GM23248 (cell line): ENCODE measurements around the gene TNIK. TPM values are rescaled to one million over a fixed set of nuclear protein-coding genes. Genes with fewer than 3 reads are reported as not detected.

ENCODE experiments used
- DNase-seq: peaks from one replicate; pipeline ENCODE4 v3.0.0-alpha.2; 2015
- H2AFZ ChIP-seq: fragments of 200-600 bp; sonication (generic); 2 replicates; pipeline ENCODE4 v1.6.1; 2016; ENCODE audit warnings: antibody characterized with exemption
- H3F3A ChIP-seq: fragments of 200-600 bp; sonication (generic); 2 replicates; pipeline ENCODE4 v1.6.1; 2016; ENCODE audit warnings: mild to moderate bottlenecking, antibody characterized with exemption, mixed run types; ENCODE audit not compliant: insufficient read depth
- H3K27ac ChIP-seq: fragments of 200-600 bp; sonication (generic); 2 replicates; pipeline ENCODE4 v1.5.1; 2016; ENCODE audit warnings: mild to moderate bottlenecking
- H3K27me3 ChIP-seq: fragments of 200-600 bp; sonication (generic); replicated peaks from 2 replicates; pipeline ENCODE4 v1.6.1; 2016; ENCODE audit warnings: mild to moderate bottlenecking; ENCODE audit not compliant: insufficient read depth
- H3K36me3 ChIP-seq: fragments of 200-600 bp; sonication (generic); 2 replicates; pipeline ENCODE4 v1.6.1; 2016; ENCODE audit warnings: low read depth, mild to moderate bottlenecking
- H3K4me1 ChIP-seq: fragments of 200-600 bp; sonication (generic); 2 replicates; pipeline ENCODE4 v1.6.1; 2016; ENCODE audit warnings: mild to moderate bottlenecking; ENCODE audit not compliant: insufficient read depth
- H3K4me2 ChIP-seq: fragments of 200-600 bp; sonication (generic); one replicate; pipeline ENCODE4 v1.6.1; 2016; ENCODE audit warnings: mild to moderate bottlenecking; ENCODE audit not compliant: unreplicated experiment
- H3K4me3 ChIP-seq: fragments of 200-600 bp; sonication (generic); 2 replicates; pipeline ENCODE4 v1.5.1; 2016; ENCODE audit warnings: mild to moderate bottlenecking
- H3K79me2 ChIP-seq: fragments of 200-600 bp; sonication (generic); 2 replicates; pipeline ENCODE4 v1.6.1; 2016; ENCODE audit warnings: mild to moderate bottlenecking; ENCODE audit not compliant: insufficient read depth
- H3K9ac ChIP-seq: fragments of 200-600 bp; sonication (generic); 2 replicates; pipeline ENCODE4 v1.6.1; 2016; ENCODE audit warnings: mild to moderate bottlenecking
- H3K9me2 ChIP-seq: fragments of 200-600 bp; sonication (generic); 2 replicates; pipeline ENCODE4 v1.6.1; 2016; ENCODE audit warnings: mixed run types, mild to moderate bottlenecking, moderate library complexity; ENCODE audit not compliant: insufficient read depth
- H3K9me3 ChIP-seq: fragments of 200-600 bp; sonication (generic); one replicate; pipeline ENCODE4 v1.6.1; 2017; ENCODE audit warnings: low read depth
- H4K20me1 ChIP-seq: fragments of 200-600 bp; sonication (generic); 2 replicates; pipeline ENCODE4 v1.6.0; 2016; ENCODE audit not compliant: insufficient read depth
- EZH2 ChIP-seq: fragments of 200-600 bp; sonication (generic); IDR thresholded peaks from 2 replicates; pipeline ENCODE4 v1.6.1; 2018; ENCODE audit warnings: antibody characterized with exemption, mild to moderate bottlenecking; ENCODE audit not compliant: insufficient read depth, poor library complexity, severe bottlenecking
- EZH2phosphoT487 ChIP-seq: fragments of 200-600 bp; sonication (generic); IDR thresholded peaks from 2 replicates; pipeline ENCODE4 v1.6.1; 2018; ENCODE audit warnings: antibody characterized with exemption, moderate library complexity, mild to moderate bottlenecking, low read depth; ENCODE audit not compliant: insufficient read depth
- WGBS, 2 experiments: methylation state at CpG; one replicate each; pipeline ENCODE4 v1.1.6; 2015 to 2017; ENCODE audit warnings: low lambda C conversion rate in 2 of 2, low coverage in 1 of 2; ENCODE audit errors: missing lambda C conversion rate in 2 of 2; 5-methylcytosine and 5-hydroxymethylcytosine counted together
- in situ Hi-C: fragments of 300-500 bp; cut with MboI; formaldehyde crosslinking; loops from 2 replicates; pipeline ENCODE4 v1.15.0; 2020
- polyA plus RNA-seq: library from polyadenylated mRNA; unstranded; fragments of >200 nt; fragmentation: Nextera tagmentation; extraction: Ambion mirVana; gene quantifications from 2 replicates; pipeline ENCODE4 v1.2.1, GENCODE V29; 2016
- total RNA-seq: library from RNA; depleted of rRNA; stranded (reverse); fragments of >200 nt; shearing (Covaris generic); gene quantifications from 2 replicates; pipeline ENCODE4 v1.2.3, GENCODE V29; 2014

Gene TNIK
- total and polyA plus RNA-seq, 2 experiments from 2014 or later, result 0.80 to 2.3 TPM

DNA sequence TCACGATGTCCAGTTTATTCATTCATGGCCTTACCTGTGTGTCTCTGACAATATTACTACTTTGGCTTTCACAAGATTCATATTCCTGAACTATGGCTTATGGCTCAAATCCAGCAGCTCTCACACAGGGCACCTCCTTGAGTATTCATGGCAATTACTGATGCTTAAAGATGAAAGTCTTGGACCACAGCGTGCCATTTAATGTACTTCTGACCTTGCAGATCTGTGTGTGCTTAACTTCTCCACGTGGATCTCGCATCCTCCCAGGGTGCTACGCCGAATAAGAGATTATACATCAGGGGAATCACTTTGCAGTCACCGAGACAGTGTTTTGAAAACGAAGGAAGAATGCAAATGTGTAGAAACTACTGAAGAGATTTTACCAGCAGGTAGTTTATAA lies 147.5 kb downstream of the TNIK start:
- 94 to 95% methylated on average over 8 of the region's 8 CpGs for WGBS, 2 experiments
- in situ Hi-C loops, result no loop called here
- H3K9me2 ChIP-seq, result no peaks in the 10 kb centered on the region
- H3F3A ChIP-seq, result peaks cover 4% of the 10 kb centered on the region; the same call in 1 of the 2 replicates
- H3K79me2 ChIP-seq, result no peaks in the 10 kb centered on the region
- no peak overlapping the region for H3K4me3 ChIP-seq
- no peak overlapping the region for H3K9ac ChIP-seq
- H2AFZ ChIP-seq, result no peak overlapping the region
- no peak overlapping the region for H3K27ac ChIP-seq
- no peak overlapping the region for H3K4me2 ChIP-seq
- H4K20me1 ChIP-seq, result no peaks in the 10 kb centered on the region
- H3K27me3 ChIP-seq, result no peaks in the 10 kb centered on the region
- peaks cover 12% of the 10 kb centered on the region for H3K4me1 ChIP-seq
- H3K9me3 ChIP-seq, result no peaks in the 10 kb centered on the region
- no peaks in the 10 kb centered on the region for H3K36me3 ChIP-seq
- DNase-seq, result no peak
- TF ChIP-seq EZH2 (no peak), EZH2phosphoT487 (no peak)

DNA sequence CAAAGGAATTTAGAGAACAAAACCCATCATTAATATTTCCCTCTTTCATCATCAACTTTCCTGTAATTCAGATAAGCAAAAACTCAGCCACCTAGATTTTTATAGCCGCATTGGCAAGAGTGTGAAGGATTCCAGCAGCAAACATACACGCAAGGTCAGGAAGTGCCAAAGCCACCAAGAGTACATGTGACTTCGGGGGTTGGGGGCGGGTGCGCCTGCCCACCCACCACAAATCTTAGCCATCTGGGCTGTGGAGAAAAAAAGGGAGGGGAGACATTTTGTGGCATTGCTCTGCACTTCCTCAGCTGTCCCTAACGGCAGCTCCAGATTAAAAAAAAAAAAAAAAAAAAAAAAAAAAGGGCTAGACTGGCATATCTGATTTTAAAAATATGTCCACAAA lies 148.4 kb downstream of the TNIK start:
- no peak for DNase-seq
- H3K9me2 ChIP-seq, result no peaks in the 10 kb centered on the region

DNA sequence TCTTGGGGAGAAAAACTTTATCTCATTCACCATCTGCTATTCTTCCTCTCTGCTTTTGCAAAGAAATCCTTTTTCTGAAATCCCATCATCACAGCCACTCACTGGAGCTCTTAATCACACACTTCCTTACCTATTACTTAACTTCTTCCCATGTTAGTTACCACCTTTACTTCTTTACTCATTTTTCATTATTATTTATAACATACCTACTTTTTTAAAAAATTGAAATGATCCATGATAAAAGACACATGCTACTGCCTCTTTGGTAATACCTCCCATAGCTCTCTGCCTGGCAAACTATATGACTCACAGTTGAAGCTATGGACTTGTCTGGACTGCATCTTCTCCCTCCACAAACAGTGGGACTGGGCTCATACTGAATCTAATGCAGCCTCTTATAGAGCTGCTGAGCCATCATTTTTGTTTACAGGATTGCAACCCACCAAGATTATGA lies 150.3 kb downstream of the TNIK start:
- peak overlapping the region; percentile 35 for H3K27ac ChIP-seq

More for the DNA sequence above, 148.4 kb downstream of the TNIK start:
- TF ChIP-seq EZH2, result no peak
- TF ChIP-seq EZH2phosphoT487, result no peak
- Histone ChIP-seq H3K9me3 (no peaks in the 10 kb centered on the region), H3K4me3 (no peak overlapping the region), H4K20me1 (no peaks in the 10 kb centered on the region), H3K36me3 (no peaks in the 10 kb centered on the region), H3K27ac (no peak overlapping the region), H3K79me2 (no peaks in the 10 kb centered on the region), H2AFZ (no peak overlapping the region), H3F3A (peaks cover 11% of the 10 kb centered on the region; the same call in 1 of the 2 replicates), H3K9ac (no peak overlapping the region), H3K27me3 (no peaks in the 10 kb centered on the region), H3K4me1 (peaks cover 17% of the 10 kb centered on the region), H3K4me2 (no peak overlapping the region)
- in situ Hi-C loops, result no loop called here
- WGBS, 2 experiments, result 77 to 82% methylated on average over 6 of the region's 6 CpGs

DNA sequence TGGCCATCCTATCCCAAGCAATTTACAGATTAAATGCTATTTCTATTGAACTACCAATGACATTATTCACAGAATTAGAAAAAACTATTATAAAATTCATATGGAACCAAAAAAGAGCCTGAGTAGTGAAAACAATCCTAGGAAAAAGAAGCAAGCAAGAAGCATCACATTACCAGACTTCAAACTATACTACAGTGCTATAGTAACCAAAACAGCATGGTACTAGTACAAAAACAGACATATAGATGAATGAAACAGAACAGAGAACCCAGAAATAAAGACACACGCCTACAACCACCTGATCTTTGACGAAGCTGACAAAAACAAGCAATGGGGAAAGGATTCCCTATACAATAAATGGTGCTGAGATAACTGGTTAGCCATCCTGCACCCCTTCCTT lies 152.2 kb downstream of the TNIK start:
- H3F3A ChIP-seq, result peaks cover 21% of the 10 kb centered on the region
- TF ChIP-seq EZH2phosphoT487 (no peak), EZH2 (no peak)
- H3K4me1 ChIP-seq, result peaks cover 22% of the 10 kb centered on the region
- H3K9ac ChIP-seq, result no peak overlapping the region
- no peak overlapping the region for H3K27ac ChIP-seq
- in situ Hi-C loops, result no loop called here
- no peak overlapping the region for H3K4me3 ChIP-seq
- 75 to 87% methylated on average over 2 of the region's 2 CpGs for WGBS, 2 experiments
- no peaks in the 10 kb centered on the region for H3K36me3 ChIP-seq
- no peak for DNase-seq
- H3K79me2 ChIP-seq, result no peaks in the 10 kb centered on the region
- no peaks in the 10 kb centered on the region for H3K27me3 ChIP-seq
- no peaks in the 10 kb centered on the region for H3K9me2 ChIP-seq
- no peaks in the 10 kb centered on the region for H3K9me3 ChIP-seq
- H4K20me1 ChIP-seq, result no peaks in the 10 kb centered on the region
- no peak overlapping the region for H3K4me2 ChIP-seq
- H2AFZ ChIP-seq, result no peak overlapping the region

More for the DNA sequence above, 150.3 kb downstream of the TNIK start:
- Histone ChIP-seq H3K36me3 (no peaks in the 10 kb centered on the region), H2AFZ (peak overlapping the region; percentile 40; the same call in 1 of the 2 replicates), H4K20me1 (no peaks in the 10 kb centered on the region), H3K9me3 (no peaks in the 10 kb centered on the region), H3K4me1 (peaks cover 22% of the 10 kb centered on the region), H3K79me2 (no peaks in the 10 kb centered on the region), H3K9ac (no peak overlapping the region), H3F3A (peaks cover 21% of the 10 kb centered on the region), H3K27me3 (no peaks in the 10 kb centered on the region), H3K4me2 (peak overlapping the region; percentile 26), H3K4me3 (no peak overlapping the region), H3K9me2 (no peaks in the 10 kb centered on the region)
- DNase-seq, result peak; percentile 82
- in situ Hi-C loops, result no loop called here
- TF ChIP-seq EZH2phosphoT487 (no peak), EZH2 (no peak)
